Fibroblast of lung (primary cell): ENCODE results near the gene GABBR1. TPM values are rescaled to one million over a fixed set of nuclear protein-coding genes. Genes with fewer than 3 reads are reported as not detected.

ENCODE experiments used
- DNase-seq, 2 donors: peaks; one replicate each; pipeline versions ENCODE4 v3.0.0 to v3.0.0-alpha.2; 2010; ENCODE audit warnings: low read depth in 2 of 2
- H2AFZ ChIP-seq: 2 replicates; pipeline ENCODE4 v1.5.1; 2012; ENCODE audit warnings: low read length, control low read depth, inconsistent platforms
- H3K27ac ChIP-seq: 2 replicates; pipeline ENCODE4 v1.5.1; 2011; ENCODE audit warnings: low read length, control low read depth; ENCODE audit not compliant: insufficient read depth
- H3K27me3 ChIP-seq: 2 replicates; pipeline ENCODE4 v1.5.1; 2011; ENCODE audit warnings: mild to moderate bottlenecking, low read length; ENCODE audit not compliant: control insufficient read depth, insufficient read depth
- H3K36me3 ChIP-seq: 2 replicates; pipeline ENCODE4 v1.5.1; 2011; ENCODE audit warnings: low read length; ENCODE audit not compliant: control insufficient read depth, insufficient read depth
- H3K4me1 ChIP-seq: 2 replicates; pipeline ENCODE4 v1.5.1; 2011; ENCODE audit warnings: low read length; ENCODE audit not compliant: control insufficient read depth, insufficient read depth; ENCODE audit errors: extremely low read depth
- H3K4me2 ChIP-seq: 2 replicates; pipeline ENCODE4 v1.5.1; 2011; ENCODE audit warnings: low read length, control low read depth; ENCODE audit not compliant: insufficient read depth; ENCODE audit errors: extremely low read depth
- H3K4me3 ChIP-seq, 4 experiments: fragments of 200-600 bp in 1 of 4; sonication (generic) in 1 of 4; replicated peaks in 1 of 4; 2 replicates each; pipeline ENCODE4 v1.5.1; 2011 to 2016; ENCODE audit warnings: low read length in 4 of 4, low read depth in 3 of 4, mild to moderate bottlenecking in 3 of 4, control low read depth in 2 of 4, inconsistent platforms in 1 of 4, mixed read lengths in 1 of 4; ENCODE audit not compliant: insufficient read depth in 1 of 4; ENCODE audit errors: control extremely low read depth in 1 of 4
- H3K79me2 ChIP-seq: 2 replicates; pipeline ENCODE4 v1.5.1; 2012; ENCODE audit warnings: mild to moderate bottlenecking, low read length, inconsistent platforms; ENCODE audit not compliant: control insufficient read depth, insufficient read depth
- H3K9ac ChIP-seq: 2 replicates; pipeline ENCODE4 v1.5.1; 2011; ENCODE audit warnings: mild to moderate bottlenecking, low read length, control low read depth; ENCODE audit not compliant: insufficient read depth
- H3K9me3 ChIP-seq: 2 replicates; pipeline ENCODE4 v1.5.1; 2012; ENCODE audit warnings: low read depth, low read length; ENCODE audit not compliant: control insufficient read depth, insufficient read depth
- H4K20me1 ChIP-seq: 2 replicates; pipeline ENCODE4 v1.5.1; 2011; ENCODE audit warnings: low read length; ENCODE audit not compliant: control insufficient read depth, insufficient read depth; ENCODE audit errors: extremely low read depth
- CTCF ChIP-seq, 2 donors: IDR thresholded peaks in 1 of 2; conservative IDR thresholded peaks in 1 of 2; 1 replicate in 1 of 2; 2 replicates in 1 of 2; pipeline ENCODE4 v1.5.1; 2011 to 2012; ENCODE audit warnings: low read length in 2 of 2, control low read depth in 1 of 2, inconsistent platforms in 1 of 2, low read depth in 1 of 2, mild to moderate bottlenecking in 1 of 2
- EZH2 ChIP-seq: IDR thresholded peaks from 2 replicates; pipeline ENCODE4 v1.5.1; 2012; ENCODE audit warnings: low read length, control low read depth, mild to moderate bottlenecking; ENCODE audit errors: missing control alignments
- polyA plus RNA-seq, 2 donors: library from polyadenylated mRNA; depleted of rRNA in 1 of 2; stranded (reverse) in 1 of 2; unstranded in 1 of 2; fragments of >200 nt; gene quantifications; 2 replicates each; pipeline ENCODE4 v1.2.1, GENCODE V29; 2011 to 2012; ENCODE audit warnings: missing spikeins in 1 of 2
- total RNA-seq: library from RNA; depleted of rRNA; stranded (reverse); fragments of >200 nt; gene quantifications from 2 replicates; pipeline ENCODE4 v1.2.1, GENCODE V29; 2014

GABBR1 gene
- total and polyA plus RNA-seq, 2 donors (not counting 1 experiment from before 2014, with no cell fraction given) = 10.9 to 13.4 TPM

- no peak overlapping the region for H3K9ac ChIP-seq
- DNase-seq = no peak
- no peaks in the 10 kb centered on the region for H3K27me3 ChIP-seq
- H3K4me2 ChIP-seq = no peak overlapping the region
- no peaks in the 10 kb centered on the region for H4K20me1 ChIP-seq
- no peaks in the 10 kb centered on the region for H3K9me3 ChIP-seq
- H2AFZ ChIP-seq = no peak overlapping the region
- H3K4me3 ChIP-seq = no peak overlapping the region
- no peaks in the 10 kb centered on the region for H3K4me1 ChIP-seq
- H3K27ac ChIP-seq = no peak overlapping the region
- no peaks in the 10 kb centered on the region for H3K79me2 ChIP-seq
- H3K36me3 ChIP-seq = no peaks in the 10 kb centered on the region
- TF ChIP-seq EZH2 (no peak), CTCF (conservative IDR thresholded peaks at IDR 0.05 in 1 of 2, IDR thresholded peaks at IDR 0.05 in 1 of 2; ENCODE audit: low read depth in 1 of 2, low read length in 2 of 2) (no peak)
Measured at GRCh38 chr6:29525311-29525639, 107.7 kb downstream of the GABBR1 start.

GRCh38 chr6:29524444-29525310 lies 108.3 kb downstream of the GABBR1 start:
- no peak for DNase-seq
- TF ChIP-seq EZH2 = no peak
- TF ChIP-seq CTCF (conservative IDR thresholded peaks at IDR 0.05 in 1 of 2, IDR thresholded peaks at IDR 0.05 in 1 of 2; ENCODE audit: low read depth in 1 of 2, low read length in 2 of 2) = no peak

GRCh38 chr6:29524044-29524443 lies 108.9 kb downstream of the GABBR1 start:
- Histone ChIP-seq H3K4me3 (no peak overlapping the region), H3K27ac (no peak overlapping the region), H3K9me3 (no peaks in the 10 kb centered on the region), H3K79me2 (no peaks in the 10 kb centered on the region), H3K9ac (no peak overlapping the region), H3K27me3 (no peaks in the 10 kb centered on the region), H3K4me2 (no peak overlapping the region), H3K4me1 (no peaks in the 10 kb centered on the region), H4K20me1 (no peaks in the 10 kb centered on the region), H3K36me3 (no peaks in the 10 kb centered on the region), H2AFZ (no peak overlapping the region)
- DNase-seq = no peak
- TF ChIP-seq EZH2 = no peak
- TF ChIP-seq CTCF (conservative IDR thresholded peaks at IDR 0.05 in 1 of 2, IDR thresholded peaks at IDR 0.05 in 1 of 2; ENCODE audit: low read depth in 1 of 2, low read length in 2 of 2) = no peak

More at GRCh38 chr6:29524444-29525310, 108.3 kb downstream of the GABBR1 start:
- no peaks in the 10 kb centered on the region for H3K4me1 ChIP-seq
- H3K79me2 ChIP-seq = no peaks in the 10 kb centered on the region
- no peak overlapping the region for H3K4me3 ChIP-seq
- no peak overlapping the region for H3K9ac ChIP-seq
- no peaks in the 10 kb centered on the region for H4K20me1 ChIP-seq
- H3K27ac ChIP-seq = no peak overlapping the region
- H2AFZ ChIP-seq = no peak overlapping the region
- H3K36me3 ChIP-seq = no peaks in the 10 kb centered on the region
- H3K9me3 ChIP-seq = no peaks in the 10 kb centered on the region
- no peaks in the 10 kb centered on the region for H3K27me3 ChIP-seq
- H3K4me2 ChIP-seq = no peak overlapping the region
